Colonic mucosa (tissue), 4 donors: ENCODE measurements around the gene SLC6A8. TPM values are rescaled to one million over a fixed set of nuclear protein-coding genes. Genes with fewer than 3 reads are reported as not detected.

Experiments used
- DNase-seq: peaks from one replicate; pipeline ENCODE4 v3.0.0-alpha.2; 2020
- H3K27ac ChIP-seq: fragments of 200-600 bp; one replicate; pipeline ENCODE4 v1.8.0; 2021
- H3K27me3 ChIP-seq: fragments of 200-600 bp; one replicate; pipeline ENCODE4 v1.8.0; 2021
- H3K36me3 ChIP-seq: fragments of 200-600 bp; one replicate; pipeline ENCODE4 v1.8.0; 2021
- H3K4me1 ChIP-seq: fragments of 200-600 bp; one replicate; pipeline ENCODE4 v1.8.0; 2021; ENCODE audit warnings: mild to moderate bottlenecking
- H3K4me3 ChIP-seq: fragments of 200-600 bp; one replicate; pipeline ENCODE4 v1.8.0; 2021
- H3K9ac ChIP-seq, 2 donors: one replicate each; pipeline ENCODE4 v1.7.0; 2013; ENCODE audit warnings: control low read depth in 2 of 2, low read depth in 2 of 2, low read length in 2 of 2
- H3K9me3 ChIP-seq: fragments of 200-600 bp; one replicate; pipeline ENCODE4 v1.8.0; 2021
- CTCF ChIP-seq: fragments of 200-600 bp; IDR thresholded peaks from one replicate; pipeline ENCODE4 v1.8.0; 2022; ENCODE audit warnings: antibody characterized with exemption, mild to moderate bottlenecking
- intact Hi-C: fragments of 100-400 bp; cut with DNase I; formaldehyde crosslinking; loops from one replicate; pipeline ENCODE4 v1.14.1; 2022
- total RNA-seq, 2 donors: library from RNA; stranded (reverse); fragmentation: NEBNext Ultra II Directional in 1 of 2; extraction: Animal tissue kit (Norgen Biotek cat#: 25700) in 1 of 2; gene quantifications; one replicate each; pipeline ENCODE4 v1.2.1, GENCODE V29; 2021
- donor health status: healthy.
- donor health status: DM: no; HTN: no; CAD: no.
- donor health status: DM: no; HTN: no; CAD: no.

Gene SLC6A8
- 100 to 1,000 TPM; 197 to 435 TPM for total RNA-seq

GRCh38 chrX:153687121-153688039, at the start of gene SLC6A8:
Gene SLC6A8 (plus strand): TSS chrX:153687926. CDS start chrX:153688575, 649 bp downstream.
- DNase-seq = peak; percentile 71
- Histone ChIP-seq H3K4me1 (no peaks in the 10 kb centered on the region), H3K9ac (peak within 1 kb of the TSS; percentile 34 to 35), H3K27ac (no peak within 1 kb of the TSS), H3K4me3 (peak within 1 kb of the TSS; percentile 30), H3K27me3 (no peaks in the 10 kb centered on the region), H3K9me3 (no peaks in the 10 kb centered on the region), H3K36me3 (no peaks in the 10 kb centered on the region)
- TF ChIP-seq CTCF = peak; percentile 24
- intact Hi-C loops = no loop called here

DNA sequence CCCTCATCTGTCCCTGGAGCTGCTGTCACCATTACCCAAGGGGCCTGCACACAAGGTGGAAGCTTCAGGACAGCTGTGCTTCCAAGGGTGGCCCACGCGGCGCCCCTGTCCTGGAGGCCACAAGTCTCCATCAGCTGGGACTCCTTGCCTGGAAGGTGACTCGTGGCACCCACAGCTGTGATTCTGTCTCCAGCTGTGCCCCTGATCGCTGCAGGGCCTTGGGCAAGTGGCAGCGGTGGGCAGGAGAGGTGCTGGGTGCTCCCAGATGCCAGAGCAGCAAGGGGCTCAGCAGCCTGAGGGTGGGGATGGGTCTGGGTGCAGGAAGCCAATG, 49.7 kb upstream of the SLC6A8 start:
- Histone ChIP-seq H3K4me3 (no peak overlapping the region), H3K9me3 (no peaks in the 10 kb centered on the region), H3K27ac (no peak overlapping the region), H3K27me3 (peaks cover 12% of the 10 kb centered on the region), H3K9ac (no peak overlapping the region), H3K4me1 (no peaks in the 10 kb centered on the region), H3K36me3 (no peaks in the 10 kb centered on the region)
- intact Hi-C loops = no loop called here
- TF ChIP-seq CTCF = no peak
- DNase-seq = no peak

DNA sequence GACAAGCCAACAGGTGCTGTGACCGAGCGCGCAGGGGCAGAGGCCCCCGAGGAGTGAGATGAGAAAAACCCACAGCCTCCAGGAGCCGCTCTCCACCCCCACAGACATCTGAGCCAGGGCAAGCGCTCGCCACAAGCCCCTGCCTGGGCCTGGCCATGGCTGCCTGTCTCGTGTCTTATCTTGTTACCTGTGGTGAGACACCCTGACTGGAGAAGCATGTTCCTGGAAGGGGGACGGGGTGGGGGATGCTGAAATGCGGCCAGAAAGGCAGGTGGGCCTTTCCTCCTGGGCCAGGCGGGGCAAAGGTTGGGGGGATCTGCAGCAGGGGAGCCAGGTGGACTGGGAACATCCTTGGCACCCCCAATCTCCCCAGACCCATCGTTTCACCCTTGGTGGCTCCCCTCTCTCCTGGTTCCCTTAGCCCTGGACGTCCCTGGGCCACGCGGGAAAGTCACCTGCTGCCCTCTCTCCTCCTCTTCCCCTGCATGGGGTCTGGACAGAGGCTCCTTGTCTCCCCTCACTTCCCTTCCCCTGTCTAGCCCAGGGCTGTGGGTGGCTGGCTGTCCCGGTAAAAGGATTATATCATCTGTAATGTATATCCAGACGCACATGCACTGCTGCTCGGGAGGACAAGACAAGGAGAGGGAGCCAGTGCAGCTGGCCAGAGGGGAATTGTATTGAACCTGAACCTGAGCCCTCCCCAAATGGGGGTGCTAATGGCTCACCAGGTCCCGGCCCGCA, 49.1 kb upstream of the SLC6A8 start:
- H3K27ac ChIP-seq = no peak overlapping the region
- peaks cover 17% of the 10 kb centered on the region for H3K27me3 ChIP-seq
- H3K36me3 ChIP-seq = no peaks in the 10 kb centered on the region
- no peaks in the 10 kb centered on the region for H3K9me3 ChIP-seq
- H3K4me1 ChIP-seq = no peaks in the 10 kb centered on the region
- H3K9ac ChIP-seq = no peak overlapping the region
- H3K4me3 ChIP-seq = no peak overlapping the region
- DNase-seq = no peak
- TF ChIP-seq CTCF = no peak
- intact Hi-C loops = no loop called here

DNA sequence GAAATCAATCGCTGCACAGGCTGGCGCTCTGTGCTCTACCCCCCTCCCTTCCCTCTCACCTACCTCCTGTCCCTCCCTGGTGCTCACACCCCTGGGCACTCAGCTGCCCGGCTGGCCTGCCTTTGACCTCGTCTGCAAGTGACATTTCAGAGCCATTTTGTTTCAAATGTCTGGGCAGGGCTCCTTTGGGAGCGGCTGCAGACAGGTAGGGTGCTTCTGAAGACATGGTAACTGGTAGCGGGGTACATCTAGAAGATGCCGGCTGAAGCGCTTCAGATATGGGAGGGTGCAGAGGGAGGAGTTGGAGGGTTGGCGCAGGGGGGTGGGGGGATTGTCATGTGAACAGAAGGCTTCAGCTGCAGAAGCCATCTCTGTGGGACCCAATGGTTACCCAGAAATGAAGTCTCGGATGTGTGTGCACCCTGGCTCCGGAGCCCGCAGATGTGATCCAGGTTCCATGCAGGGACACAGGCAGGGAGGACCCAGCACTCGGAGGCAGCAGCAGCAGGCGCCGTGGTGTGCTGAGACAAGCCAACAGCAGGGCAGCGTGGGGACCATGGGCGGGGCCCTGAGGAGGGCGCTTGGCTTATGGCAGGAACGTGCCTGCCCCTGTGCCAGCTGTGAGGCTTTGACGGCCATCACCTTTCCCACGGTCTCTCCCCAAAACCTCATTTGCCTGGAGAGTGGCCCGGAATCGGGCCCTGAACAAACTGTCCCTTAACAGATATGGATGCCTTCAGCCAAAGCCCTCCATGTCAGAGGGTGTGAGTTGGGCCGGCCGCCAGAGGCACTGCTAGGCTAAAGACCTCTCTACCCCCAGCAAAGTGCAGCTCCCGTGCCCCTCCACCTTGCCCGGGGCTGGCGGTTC, 48.3 kb upstream of the SLC6A8 start:
- Histone ChIP-seq H3K27me3 (peaks cover 20% of the 10 kb centered on the region), H3K9me3 (no peaks in the 10 kb centered on the region), H3K27ac (no peak overlapping the region), H3K9ac (no peak overlapping the region), H3K4me3 (no peak overlapping the region), H3K4me1 (no peaks in the 10 kb centered on the region), H3K36me3 (no peaks in the 10 kb centered on the region)
- no peak for TF ChIP-seq CTCF
- intact Hi-C loops = no loop called here
- DNase-seq = no peak

DNA sequence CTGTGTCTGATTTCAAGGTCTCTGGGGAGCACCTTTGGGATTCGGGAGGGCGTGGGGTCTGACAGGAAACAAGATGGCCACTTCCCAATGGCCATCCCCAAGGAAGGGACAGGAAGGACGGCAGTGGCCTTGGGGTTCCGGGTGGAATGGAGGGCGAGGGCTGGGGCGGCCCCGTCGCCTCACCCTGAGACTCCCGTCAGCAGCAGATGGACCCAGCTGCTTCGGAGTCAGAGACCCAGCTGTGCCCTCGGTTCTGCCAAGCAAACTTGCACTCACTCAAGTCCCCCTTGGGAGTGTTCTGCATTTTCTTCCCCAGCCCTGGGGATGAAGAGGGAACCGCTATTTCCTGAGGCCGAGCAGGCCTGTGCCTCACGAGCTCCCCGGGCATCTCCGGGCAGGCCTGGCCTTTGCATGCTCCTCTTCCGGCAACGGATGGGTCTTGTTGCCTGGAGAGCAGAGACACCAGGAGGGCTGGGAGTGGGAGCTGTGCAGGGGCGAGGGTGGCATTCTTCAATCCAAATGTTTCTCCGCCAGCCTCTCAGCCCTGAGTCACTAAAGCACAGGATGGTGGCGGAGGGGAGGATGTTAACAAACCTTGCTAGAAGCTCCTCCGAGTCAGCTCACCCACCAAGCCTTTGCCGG, 47.6 kb upstream of the SLC6A8 start:
- H3K27ac ChIP-seq = no peak overlapping the region
- no peaks in the 10 kb centered on the region for H3K36me3 ChIP-seq
- no peak overlapping the region for H3K4me3 ChIP-seq
- peaks cover 28% of the 10 kb centered on the region for H3K27me3 ChIP-seq
- no peak for DNase-seq
- intact Hi-C loops = no loop called here
- H3K9me3 ChIP-seq = no peaks in the 10 kb centered on the region
- TF ChIP-seq CTCF = no peak
- no peak overlapping the region for H3K9ac ChIP-seq
- no peaks in the 10 kb centered on the region for H3K4me1 ChIP-seq
